Measurements from ENCODE around the gene IL4. TPM values are rescaled to one million over a fixed set of nuclear protein-coding genes. Genes with fewer than 3 reads are reported as not detected.

IL4 gene
- total RNA-seq, 2 experiments from 2014 or later = 2.0 to 2.5 TPM

Other genes with a start within 250 kb of the IL4 start
- gene IRF1, start 183.2 kb upstream of the IL4 start, total RNA-seq = 10 to 100 TPM; 86.7 to 87.5 TPM
- 10 to 100 TPM; 17.6 to 18.7 TPM for gene IL5, start 130.5 kb upstream of the IL4 start, total RNA-seq
- 10 to 100 TPM; 41.5 to 43.3 TPM for gene RAD50, start 117.0 kb upstream of the IL4 start, total RNA-seq
- gene IL13, start 15.8 kb upstream of the IL4 start, total RNA-seq = 10 to 100 TPM; 17.8 to 21.0 TPM
- gene KIF3A, start 63.6 kb downstream of the IL4 start, total RNA-seq = 10 to 100 TPM; 16.1 to 16.9 TPM
- 10 to 100 TPM in 1 of 2 experiments, 1 to 10 TPM in 1; 9.3 to 10.2 TPM for gene CCNI2, start 73.4 kb downstream of the IL4 start, total RNA-seq
- 10 to 100 TPM; 32.5 TPM for gene SEPTIN8, start 103.2 kb downstream of the IL4 start, total RNA-seq
- gene SOWAHA, start 139.3 kb downstream of the IL4 start, total RNA-seq = under 1 TPM; 0.06 TPM
- 1 to 10 TPM; 1.6 to 1.9 TPM for gene SHROOM1, start 156.7 kb downstream of the IL4 start, total RNA-seq
- gene GDF9, start 192.5 kb downstream of the IL4 start, total RNA-seq = under 1 TPM; 0.23 to 0.27 TPM
- gene UQCRQ, start 192.7 kb downstream of the IL4 start, total RNA-seq = 100 to 1,000 TPM; 621 to 661 TPM
- 1 to 10 TPM; 3.5 to 3.9 TPM for gene LEAP2, start 199.7 kb downstream of the IL4 start, total RNA-seq

Measured in activated CD8-positive, alpha-beta memory T cell treated with anti-CD3 and anti-CD28 coated beads for 36 hours (primary cell).